Nephron progenitor cell (in vitro differentiated cells): ENCODE measurements around the gene LECT2.

Experiments used
- DNase-seq: peaks from one replicate; pipeline ENCODE4 v3.0.0; 2021
- H3K27ac Mint-ChIP-seq: 2 replicates; pipeline ENCODE4 v1.8.0; 2021; ENCODE audit warnings: mild to moderate bottlenecking, moderate library complexity, mixed read lengths
- H3K27me3 Mint-ChIP-seq: 2 replicates; pipeline ENCODE4 v1.8.0; 2021; ENCODE audit warnings: mild to moderate bottlenecking, low read depth, mixed read lengths; ENCODE audit not compliant: poor library complexity
- H3K36me3 Mint-ChIP-seq: 2 replicates; pipeline ENCODE4 v1.8.0; 2021; ENCODE audit warnings: low read depth, mixed read lengths
- H3K4me1 Mint-ChIP-seq: 2 replicates; pipeline ENCODE4 v1.8.0; 2021; ENCODE audit warnings: mixed read lengths
- H3K4me3 Mint-ChIP-seq: 2 replicates; pipeline ENCODE4 v1.8.0; 2021; ENCODE audit warnings: mild to moderate bottlenecking, moderate library complexity, mixed read lengths
- H3K9me3 Mint-ChIP-seq: 2 replicates; pipeline ENCODE4 v1.8.0; 2021; ENCODE audit warnings: mild to moderate bottlenecking, moderate library complexity, mixed read lengths
- TF ChIP-seq, protein P1 (sequence below): fragments of 200-600 bp; sonication (generic); IDR thresholded peaks from 2 replicates; pipeline ENCODE4 v1.5.0; 2021; ENCODE audit warnings: antibody characterized with exemption

The LECT2 gene

DNA sequence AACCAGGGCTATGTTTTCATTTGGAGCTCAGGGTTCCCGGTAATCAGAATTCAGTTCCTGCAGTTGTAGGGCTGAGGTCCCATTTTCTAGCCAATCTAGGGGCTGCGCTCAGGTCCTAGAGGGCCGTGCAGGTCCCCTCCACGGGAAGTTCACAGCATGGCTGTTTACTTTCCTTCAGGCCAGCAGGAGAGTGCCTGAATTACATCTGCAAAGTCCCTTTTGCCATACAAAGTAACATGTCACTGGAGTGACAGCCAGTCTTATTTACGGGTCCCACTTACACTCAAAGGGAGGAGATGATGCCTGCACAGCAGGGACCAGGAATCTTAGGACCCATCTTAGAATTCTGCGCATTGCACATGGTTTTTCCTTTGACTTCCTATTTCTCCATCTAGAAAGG lies 44.1 kb upstream of the LECT2 start:
- TF ChIP-seq, protein P1, sequence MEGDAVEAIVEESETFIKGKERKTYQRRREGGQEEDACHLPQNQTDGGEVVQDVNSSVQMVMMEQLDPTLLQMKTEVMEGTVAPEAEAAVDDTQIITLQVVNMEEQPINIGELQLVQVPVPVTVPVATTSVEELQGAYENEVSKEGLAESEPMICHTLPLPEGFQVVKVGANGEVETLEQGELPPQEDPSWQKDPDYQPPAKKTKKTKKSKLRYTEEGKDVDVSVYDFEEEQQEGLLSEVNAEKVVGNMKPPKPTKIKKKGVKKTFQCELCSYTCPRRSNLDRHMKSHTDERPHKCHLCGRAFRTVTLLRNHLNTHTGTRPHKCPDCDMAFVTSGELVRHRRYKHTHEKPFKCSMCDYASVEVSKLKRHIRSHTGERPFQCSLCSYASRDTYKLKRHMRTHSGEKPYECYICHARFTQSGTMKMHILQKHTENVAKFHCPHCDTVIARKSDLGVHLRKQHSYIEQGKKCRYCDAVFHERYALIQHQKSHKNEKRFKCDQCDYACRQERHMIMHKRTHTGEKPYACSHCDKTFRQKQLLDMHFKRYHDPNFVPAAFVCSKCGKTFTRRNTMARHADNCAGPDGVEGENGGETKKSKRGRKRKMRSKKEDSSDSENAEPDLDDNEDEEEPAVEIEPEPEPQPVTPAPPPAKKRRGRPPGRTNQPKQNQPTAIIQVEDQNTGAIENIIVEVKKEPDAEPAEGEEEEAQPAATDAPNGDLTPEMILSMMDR = no peak
- Mint-ChIP-seq H3K27ac (peak overlapping the region; percentile 76), H3K36me3 (no peaks in the 10 kb centered on the region), H3K4me1 (peaks cover 66% of the 10 kb centered on the region), H3K9me3 (peaks cover 5% of the 10 kb centered on the region), H3K4me3 (no peak overlapping the region), H3K27me3 (peaks cover 3% of the 10 kb centered on the region)
- no peak for DNase-seq

DNA sequence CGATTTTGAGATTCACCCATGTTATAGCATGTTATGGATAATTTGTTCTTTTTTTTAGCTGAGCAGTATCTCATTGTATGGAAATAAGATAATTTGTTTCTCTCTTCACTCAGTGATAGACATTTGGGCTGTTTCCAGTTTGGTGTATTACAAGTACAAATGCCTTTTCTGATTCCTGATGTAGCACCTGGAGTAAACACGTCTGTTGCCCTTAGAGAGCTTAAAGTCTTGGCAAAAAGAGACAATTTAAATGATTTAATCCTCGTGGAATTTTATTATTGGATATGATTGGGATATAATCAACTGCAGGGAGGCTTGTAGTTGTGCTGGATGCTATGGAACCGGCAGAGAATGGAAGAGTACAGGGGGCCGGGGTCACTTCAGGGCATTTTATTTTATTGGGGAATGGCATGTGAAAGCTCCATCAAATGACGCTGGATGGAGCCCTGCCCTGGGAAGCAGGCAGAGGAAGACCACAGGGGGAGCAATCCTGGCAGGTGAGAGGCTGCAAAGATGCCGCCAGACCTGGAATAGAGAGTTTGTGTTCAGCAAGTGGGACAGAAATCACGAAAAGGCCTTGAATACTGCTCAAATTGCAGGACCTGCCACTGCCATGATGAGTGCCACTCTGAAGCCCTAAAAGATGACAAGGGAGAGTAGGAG lies 43.0 kb upstream of the LECT2 start:
- H3K27ac Mint-ChIP-seq = no peak overlapping the region
- no peak for DNase-seq
- no peak overlapping the region for H3K4me3 Mint-ChIP-seq
- peaks cover 71% of the 10 kb centered on the region for H3K4me1 Mint-ChIP-seq
- H3K36me3 Mint-ChIP-seq = no peaks in the 10 kb centered on the region
- TF ChIP-seq, protein P1 = no peak
- H3K9me3 Mint-ChIP-seq = peaks cover 5% of the 10 kb centered on the region
- H3K27me3 Mint-ChIP-seq = peaks cover 3% of the 10 kb centered on the region

DNA sequence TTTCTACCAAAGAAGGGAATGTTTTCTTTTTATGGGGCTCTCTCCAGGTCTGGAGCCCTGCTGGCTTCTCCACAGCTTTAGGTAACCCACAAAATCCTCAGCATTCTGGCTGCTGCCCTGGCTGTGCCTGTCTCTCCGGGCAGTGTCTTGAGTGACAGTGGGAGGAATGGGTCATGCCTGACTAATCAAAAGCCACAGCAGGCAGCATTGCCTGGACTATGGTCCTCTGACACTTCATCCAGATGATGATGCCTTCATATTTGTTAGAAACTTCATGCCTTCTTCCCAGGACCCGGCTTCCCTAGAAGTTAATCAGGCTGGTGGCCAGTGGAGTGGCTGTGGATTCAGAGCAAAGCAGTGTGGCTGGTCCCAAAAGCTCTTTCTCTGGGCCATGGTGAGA lies 41.8 kb upstream of the LECT2 start:
- H3K27me3 Mint-ChIP-seq = peaks cover 3% of the 10 kb centered on the region

DNA sequence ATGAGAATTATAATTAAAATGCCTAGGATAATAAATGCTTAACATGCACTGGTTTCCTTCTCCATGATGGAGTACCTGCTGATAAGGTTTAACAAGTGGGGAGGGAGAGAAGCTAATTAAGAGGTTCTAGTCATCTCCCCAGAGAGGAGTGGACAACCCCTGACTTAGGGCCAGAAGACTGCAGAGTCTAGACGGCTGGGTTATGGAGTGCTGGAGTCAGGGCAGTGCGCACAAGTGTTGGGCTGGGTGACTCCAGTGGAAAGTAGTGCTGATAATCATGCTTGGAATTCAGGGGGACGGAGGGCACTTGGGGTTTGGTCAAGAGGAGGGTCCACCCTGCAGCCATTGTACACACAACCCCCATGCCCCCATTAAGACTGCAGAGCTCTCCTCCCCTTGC lies 41.2 kb upstream of the LECT2 start:
- H3K27ac Mint-ChIP-seq = no peak overlapping the region
- H3K9me3 Mint-ChIP-seq = peaks cover 5% of the 10 kb centered on the region
- TF ChIP-seq, protein P1 = no peak
- H3K36me3 Mint-ChIP-seq = no peaks in the 10 kb centered on the region
- DNase-seq = no peak
- H3K4me1 Mint-ChIP-seq = peaks cover 59% of the 10 kb centered on the region
- H3K27me3 Mint-ChIP-seq = peaks cover 3% of the 10 kb centered on the region
- no peak overlapping the region for H3K4me3 Mint-ChIP-seq

More for the DNA sequence above, 41.8 kb upstream of the LECT2 start:
- H3K36me3 Mint-ChIP-seq = no peaks in the 10 kb centered on the region
- no peak overlapping the region for H3K4me3 Mint-ChIP-seq
- no peak for DNase-seq
- peaks cover 63% of the 10 kb centered on the region for H3K4me1 Mint-ChIP-seq
- no peak overlapping the region for H3K27ac Mint-ChIP-seq
- peaks cover 5% of the 10 kb centered on the region for H3K9me3 Mint-ChIP-seq
- TF ChIP-seq, protein P1 = no peak

DNA sequence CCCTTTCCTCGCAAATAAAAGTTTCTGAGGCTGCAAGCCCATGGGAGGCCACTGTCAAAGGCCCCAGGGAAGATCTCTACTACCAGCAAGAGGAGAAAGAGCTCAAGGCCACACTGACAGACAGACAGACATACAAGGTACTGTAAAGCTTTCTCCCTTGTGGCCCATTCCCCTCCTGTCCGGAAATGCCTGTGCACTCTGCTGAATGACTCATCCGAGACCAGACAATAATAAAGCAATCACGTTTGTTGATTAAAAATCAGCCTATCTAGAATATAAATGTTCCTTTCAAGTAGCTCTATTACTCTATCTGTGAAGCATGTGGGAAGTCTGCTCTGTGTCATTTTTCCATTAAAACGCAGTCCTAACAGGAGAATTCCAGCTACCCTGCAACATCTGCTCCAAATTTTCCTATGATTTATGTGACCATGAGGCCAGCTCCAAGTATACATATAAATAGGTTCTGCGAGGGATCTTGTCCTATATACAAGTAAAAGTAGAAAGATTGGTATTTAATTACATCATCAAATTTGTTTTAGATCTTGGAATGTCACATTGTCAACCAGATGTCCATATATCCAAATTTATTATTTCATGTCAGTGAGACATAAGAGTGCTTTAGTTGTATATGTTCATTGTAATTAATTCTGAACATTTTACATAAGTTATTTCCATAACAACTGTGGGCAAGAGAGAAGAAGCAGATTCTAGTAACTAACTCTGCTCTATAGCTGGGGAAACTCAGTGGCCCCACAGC lies 39.3 kb upstream of the LECT2 start:
- Mint-ChIP-seq H3K27ac (no peak overlapping the region), H3K4me3 (no peak overlapping the region), H3K9me3 (peaks cover 10% of the 10 kb centered on the region), H3K4me1 (peaks cover 48% of the 10 kb centered on the region), H3K27me3 (peaks cover 3% of the 10 kb centered on the region), H3K36me3 (no peaks in the 10 kb centered on the region)
- TF ChIP-seq, protein P1 = no peak
- DNase-seq = no peak
